Measurements from ENCODE around the gene LGI1. TPM values are rescaled to one million over a fixed set of nuclear protein-coding genes. Genes with fewer than 3 reads are reported as not detected.

LGI1 gene
- polyA plus RNA-seq, 1 donor from 2014 or later: not detected

DNA sequence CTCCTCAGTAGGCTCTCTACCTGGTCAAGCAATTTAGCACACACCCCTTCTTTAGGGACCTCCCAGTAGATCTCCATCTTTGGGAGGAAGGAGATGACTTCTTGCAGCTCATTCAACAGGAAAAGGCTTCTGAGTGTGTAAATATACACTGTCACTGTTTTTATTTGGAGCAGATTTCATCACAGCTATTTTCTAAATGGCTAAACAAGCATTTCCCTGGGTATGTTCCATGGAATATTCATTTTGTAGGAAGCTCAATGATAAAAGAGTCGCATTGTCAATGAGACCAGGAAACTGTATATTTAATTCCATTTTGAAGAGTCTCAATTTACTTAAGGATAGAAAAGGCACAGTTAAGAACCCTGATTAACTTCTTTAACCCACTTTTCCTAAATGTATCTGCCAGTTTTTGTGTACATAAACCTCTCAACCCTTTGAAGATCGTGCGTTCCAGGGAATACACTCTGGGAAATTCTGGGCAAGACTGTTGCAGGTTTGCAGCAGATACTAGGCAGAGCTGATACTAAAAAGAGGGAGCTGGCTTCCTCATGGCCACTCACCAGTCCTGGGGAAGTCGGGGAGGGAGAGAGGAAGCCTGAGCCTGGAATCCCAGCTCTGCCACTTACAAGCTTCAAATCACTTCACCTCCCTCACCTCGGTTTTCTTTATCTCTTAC lies 10.1 kb downstream of the LGI1 start:
- no peaks in the 10 kb centered on the region for H3K27me3 Mint-ChIP-seq
- no peaks in the 10 kb centered on the region for H3K36me3 Mint-ChIP-seq
- H3K9me3 Mint-ChIP-seq: no peaks in the 10 kb centered on the region
- H3K27ac Mint-ChIP-seq: no peak overlapping the region
- H3K4me1 Mint-ChIP-seq: peaks cover 0 to 3% (median 1%) of the 10 kb centered on the region in 3 donors
- no peak overlapping the region for H3K4me3 Mint-ChIP-seq

- Mint-ChIP-seq H3K4me1 (no peaks in the 10 kb centered on the region), H3K36me3 (no peaks in the 10 kb centered on the region), H3K27me3 (no peaks in the 10 kb centered on the region)
Observed at GRCh38 chr10:93768892-93769291, 11.2 kb downstream of the LGI1 start.

DNA sequence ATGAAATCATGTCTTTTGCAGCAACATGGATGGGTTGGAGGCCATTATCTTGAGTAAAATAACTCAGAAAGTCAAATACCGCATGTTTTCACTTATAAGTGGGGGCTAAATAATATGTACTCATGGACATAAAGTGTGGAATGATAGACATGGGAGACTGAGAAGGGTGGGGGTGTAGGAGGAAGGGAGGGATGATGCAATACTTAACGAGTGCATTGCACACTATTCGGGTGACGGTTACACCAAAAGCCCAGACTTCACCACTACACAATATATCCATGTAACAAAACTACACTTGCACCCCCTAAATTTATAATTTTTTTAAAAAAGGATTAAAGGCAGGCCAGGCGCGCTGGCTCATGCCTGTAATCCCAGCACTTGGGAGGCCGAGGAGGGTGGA lies 13.6 kb downstream of the LGI1 start:
- no peaks in the 10 kb centered on the region for H3K9me3 Mint-ChIP-seq
- H3K27ac Mint-ChIP-seq: no peak overlapping the region
- peaks cover 5% of the 10 kb centered on the region for H3K27me3 Mint-ChIP-seq
- H3K4me3 Mint-ChIP-seq: no peak overlapping the region
- peaks cover 0 to 1% (median 0%) of the 10 kb centered on the region in 3 donors for H3K4me1 Mint-ChIP-seq
- no peaks in the 10 kb centered on the region for H3K36me3 Mint-ChIP-seq

More at GRCh38 chr10:93768892-93769291, 11.2 kb downstream of the LGI1 start:
- no peak overlapping the region for H3K4me3 Mint-ChIP-seq
- H3K9me3 Mint-ChIP-seq: no peaks in the 10 kb centered on the region
- no peak overlapping the region for H3K27ac Mint-ChIP-seq

DNA sequence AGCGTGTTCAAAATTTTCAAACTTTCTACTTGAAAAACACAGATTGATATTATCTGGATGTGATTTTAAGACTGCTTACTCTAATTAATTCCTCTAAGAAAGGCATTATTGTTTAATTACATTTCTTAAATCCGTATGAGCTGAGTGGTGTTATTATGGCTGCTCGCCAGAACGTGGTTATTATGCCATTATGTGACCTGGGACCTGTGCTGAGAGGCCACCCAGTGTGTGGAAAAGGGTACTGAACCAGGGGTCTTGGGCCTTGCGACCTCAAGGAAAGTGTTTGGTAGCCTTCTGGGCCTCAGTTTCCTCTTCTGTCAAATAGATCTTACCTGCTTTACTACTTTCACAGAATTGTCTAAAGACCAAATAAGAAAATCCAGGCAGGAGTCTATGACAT lies 15.4 kb downstream of the LGI1 start:
- Mint-ChIP-seq H3K4me3 (no peak overlapping the region), H3K36me3 (no peaks in the 10 kb centered on the region), H3K4me1 (peaks cover 0 to 1% (median 0%) of the 10 kb centered on the region in 3 donors), H3K9me3 (no peaks in the 10 kb centered on the region), H3K27ac (no peak overlapping the region), H3K27me3 (peaks cover 5% of the 10 kb centered on the region)

DNA sequence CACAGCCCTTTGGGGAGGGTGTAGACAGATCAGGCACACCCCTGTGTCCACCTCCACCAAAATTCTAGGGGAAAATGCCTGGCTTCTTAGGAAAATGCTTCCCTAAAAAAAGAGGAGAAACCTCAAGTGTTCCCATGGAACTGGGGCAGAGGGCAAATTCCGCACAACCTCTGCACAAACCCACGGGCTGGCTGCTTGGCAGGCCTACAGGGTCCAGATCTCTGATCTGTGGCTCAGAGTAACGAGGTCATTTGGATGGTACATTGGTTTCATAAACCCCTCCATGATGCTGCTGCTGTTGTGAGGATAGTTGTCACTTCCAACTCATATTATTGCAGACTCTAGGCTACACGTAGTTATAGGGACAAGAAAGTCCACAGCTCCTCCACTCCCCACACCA lies 16.0 kb downstream of the LGI1 start:
- Mint-ChIP-seq H3K4me1 (peaks cover 0 to 1% (median 0%) of the 10 kb centered on the region in 3 donors), H3K4me3 (no peak overlapping the region), H3K9me3 (no peaks in the 10 kb centered on the region), H3K27me3 (peaks cover 5% of the 10 kb centered on the region), H3K27ac (no peak overlapping the region), H3K36me3 (no peaks in the 10 kb centered on the region)

DNA sequence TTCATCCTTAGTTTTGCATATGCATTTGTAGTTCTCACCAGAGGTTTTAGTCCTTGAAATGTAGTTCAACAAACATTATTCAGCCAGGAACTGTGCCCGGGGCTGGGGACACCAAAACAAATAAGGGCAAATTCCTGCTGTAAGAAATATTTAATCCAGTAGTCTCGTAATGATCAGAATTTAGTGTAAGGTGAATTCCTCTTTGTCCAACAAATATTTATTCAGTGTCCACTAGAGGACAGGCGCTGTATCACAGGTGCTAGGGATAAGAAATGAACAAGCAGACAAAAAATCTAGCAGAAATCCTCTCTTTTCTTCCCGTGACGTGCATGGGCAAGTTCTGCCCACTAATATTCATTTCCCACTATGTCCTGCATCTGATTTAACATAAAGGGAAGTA lies 17.6 kb downstream of the LGI1 start:
- Mint-ChIP-seq H3K9me3 (no peaks in the 10 kb centered on the region), H3K27ac (no peak overlapping the region), H3K36me3 (peaks cover 3% of the 10 kb centered on the region), H3K27me3 (peaks cover 5% of the 10 kb centered on the region), H3K4me3 (no peak overlapping the region), H3K4me1 (peaks cover 0 to 1% (median 0%) of the 10 kb centered on the region in 3 donors)

DNA sequence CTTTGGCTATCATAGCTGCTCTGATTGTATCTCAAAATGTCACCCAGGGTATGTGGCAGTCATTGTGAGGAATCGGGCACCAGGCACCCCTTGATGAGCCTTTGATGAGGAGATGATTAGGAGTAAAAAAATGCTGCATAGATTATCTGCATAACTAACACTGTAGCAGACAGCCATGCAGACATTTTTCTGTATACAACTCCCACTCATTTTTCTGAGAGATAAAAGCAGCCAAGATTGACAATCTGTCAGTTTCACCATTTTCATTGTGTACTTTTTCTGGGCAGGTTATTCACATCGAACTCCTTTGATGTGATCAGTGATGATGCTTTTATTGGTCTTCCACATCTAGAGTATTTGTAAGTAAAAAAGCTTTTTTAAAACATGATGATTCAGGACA lies 19.4 kb downstream of the LGI1 start:
- H3K9me3 Mint-ChIP-seq: no peaks in the 10 kb centered on the region
- H3K27ac Mint-ChIP-seq: no peak overlapping the region
- H3K27me3 Mint-ChIP-seq: peaks cover 5% of the 10 kb centered on the region
- peaks cover 3% of the 10 kb centered on the region for H3K36me3 Mint-ChIP-seq
- peaks cover 0 to 1% (median 0%) of the 10 kb centered on the region in 3 donors for H3K4me1 Mint-ChIP-seq
- no peak overlapping the region for H3K4me3 Mint-ChIP-seq

DNA sequence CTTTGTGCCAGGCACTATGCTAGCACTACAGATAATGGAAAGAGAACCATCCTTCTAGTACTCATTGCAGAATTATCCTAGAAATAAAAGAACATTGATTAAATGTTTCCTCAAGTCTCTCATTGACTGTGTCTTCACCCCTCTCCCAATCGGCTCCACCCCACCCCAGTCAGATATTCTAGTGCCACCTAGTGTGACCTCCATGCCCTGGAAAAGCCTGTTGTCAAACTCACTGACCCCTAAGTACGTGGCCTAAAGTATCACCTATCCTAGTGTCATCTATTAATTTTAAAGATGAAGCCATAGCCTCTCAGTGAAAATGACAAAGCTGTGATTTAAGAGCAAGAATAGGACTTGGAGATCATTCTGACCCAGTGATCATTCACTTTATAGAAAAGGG lies 26.3 kb downstream of the LGI1 start:
- H3K4me1 Mint-ChIP-seq: no peaks in the 10 kb centered on the region
- no peaks in the 10 kb centered on the region for H3K9me3 Mint-ChIP-seq
- H3K27me3 Mint-ChIP-seq: peaks cover 8% of the 10 kb centered on the region
- H3K36me3 Mint-ChIP-seq: peaks cover under 1% of the 10 kb centered on the region
- H3K4me3 Mint-ChIP-seq: no peak overlapping the region
- no peak overlapping the region for H3K27ac Mint-ChIP-seq

DNA sequence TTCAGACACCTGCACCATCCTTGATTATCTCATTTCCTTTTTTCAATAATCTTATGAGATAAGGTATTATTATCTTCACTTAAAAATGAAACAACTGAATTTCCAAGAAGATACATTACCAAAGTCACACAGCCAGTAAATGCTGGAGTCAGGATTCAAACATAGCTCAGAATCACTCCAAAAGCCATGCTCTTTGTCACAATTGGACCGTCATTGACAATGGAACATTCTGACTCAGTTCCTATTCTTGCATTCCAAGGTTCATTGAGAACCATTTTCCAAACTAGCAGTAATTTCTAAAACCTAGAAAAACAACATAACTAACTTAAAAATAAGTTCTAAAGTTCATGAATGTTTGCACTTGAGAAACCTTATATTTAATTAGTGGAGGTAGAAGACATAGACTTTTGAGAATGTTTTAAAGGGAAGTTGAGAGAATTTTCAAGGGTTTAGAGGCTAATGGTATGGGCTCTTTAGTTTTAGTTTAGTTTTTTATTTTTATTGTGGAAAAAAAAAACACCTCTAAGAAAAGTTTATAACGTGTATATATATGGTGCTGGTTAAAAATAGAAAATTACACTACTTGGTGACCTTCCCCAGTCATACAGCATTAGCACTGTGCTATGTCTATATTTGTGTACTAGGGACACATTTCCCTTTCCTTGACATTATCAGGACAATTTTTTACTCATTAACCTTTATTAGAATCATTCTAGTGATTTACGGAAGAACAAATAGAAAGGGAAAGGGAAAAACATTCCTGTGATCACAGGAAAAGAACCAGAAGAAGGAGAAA lies 30.9 kb downstream of the LGI1 start:
- Mint-ChIP-seq H3K9me3 (no peaks in the 10 kb centered on the region), H3K4me3 (no peak overlapping the region), H3K27ac (no peak overlapping the region), H3K36me3 (no peaks in the 10 kb centered on the region), H3K4me1 (no peaks in the 10 kb centered on the region), H3K27me3 (peaks cover 16% of the 10 kb centered on the region)

GRCh38 chr10:93790439-93790838 lies 32.7 kb downstream of the LGI1 start:
- Mint-ChIP-seq H3K27me3 (peaks cover 16% of the 10 kb centered on the region), H3K9me3 (peaks cover 0 to 3% (median 2%) of the 10 kb centered on the region in 3 donors), H3K36me3 (no peaks in the 10 kb centered on the region), H3K27ac (no peak overlapping the region), H3K4me1 (no peaks in the 10 kb centered on the region), H3K4me3 (no peak overlapping the region)

GRCh38 chr10:93796167-93796566 lies 38.4 kb downstream of the LGI1 start:
- Mint-ChIP-seq H3K27ac (no peak overlapping the region), H3K36me3 (no peaks in the 10 kb centered on the region), H3K4me3 (no peak overlapping the region), H3K4me1 (no peaks in the 10 kb centered on the region), H3K27me3 (peaks cover 2% of the 10 kb centered on the region), H3K9me3 (peaks cover 0 to 4% (median 4%) of the 10 kb centered on the region in 3 donors)

- peaks cover 0 to 8% (median 4%) of the 10 kb centered on the region in 3 donors for H3K9me3 Mint-ChIP-seq
- H3K27ac Mint-ChIP-seq: no peak overlapping the region
- no peak overlapping the region for H3K4me3 Mint-ChIP-seq
- H3K4me1 Mint-ChIP-seq: no peaks in the 10 kb centered on the region
- no peaks in the 10 kb centered on the region for H3K27me3 Mint-ChIP-seq
- H3K36me3 Mint-ChIP-seq: peaks cover 1% of the 10 kb centered on the region
Observed at GRCh38 chr10:93797825-93798224, 40.1 kb downstream of the LGI1 start.

DNA sequence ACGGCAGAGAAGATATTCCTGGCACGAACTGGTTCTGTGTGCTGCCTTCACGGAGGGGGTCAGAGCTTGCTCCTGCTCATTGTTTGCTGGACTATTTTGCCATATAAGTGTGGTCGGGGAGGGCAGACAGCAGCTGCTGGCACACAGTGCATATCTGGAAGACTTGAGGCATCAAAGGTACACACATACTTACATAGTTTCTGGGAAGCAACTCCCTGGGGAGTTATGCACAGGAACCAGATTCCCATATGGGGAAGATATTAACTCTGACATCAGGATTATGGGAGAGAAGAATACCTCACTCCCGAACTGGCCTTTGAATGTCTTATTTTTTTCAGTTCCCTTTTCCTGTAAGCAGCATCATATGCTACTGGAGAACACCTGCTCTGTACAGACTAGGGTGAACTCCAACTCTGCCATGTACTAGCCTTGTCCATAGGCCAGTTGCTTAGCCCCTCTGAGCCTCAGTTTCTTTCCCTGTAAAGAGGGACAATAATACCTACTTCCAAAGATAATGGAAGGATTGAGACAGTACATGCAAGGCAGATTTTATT lies 41.5 kb downstream of the LGI1 start:
- peaks cover 0 to 8% (median 4%) of the 10 kb centered on the region in 3 donors for H3K9me3 Mint-ChIP-seq
- no peak overlapping the region for H3K27ac Mint-ChIP-seq

DNA sequence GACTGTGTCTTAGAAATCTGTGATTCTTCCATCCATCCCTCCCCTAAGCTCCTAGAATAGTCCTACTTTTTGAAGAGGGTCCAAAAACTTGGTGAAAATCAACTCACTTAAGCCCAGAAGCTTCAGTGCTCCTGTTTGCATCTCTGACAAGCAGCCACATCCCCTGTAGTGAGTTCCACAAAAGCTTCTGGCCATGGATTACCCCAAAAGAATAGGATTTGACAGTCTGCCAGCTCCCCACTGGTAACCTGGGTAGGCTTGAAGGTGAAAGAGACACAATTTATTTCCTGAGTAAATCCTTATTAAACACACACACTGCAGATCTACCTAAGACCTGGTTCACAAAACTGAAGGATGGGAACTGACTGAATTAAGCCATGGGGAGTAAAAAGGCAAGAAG lies 46.5 kb downstream of the LGI1 start:
- Mint-ChIP-seq H3K36me3 (peaks cover 4% of the 10 kb centered on the region), H3K4me1 (no peaks in the 10 kb centered on the region), H3K9me3 (peaks cover 0 to 4% (median 0%) of the 10 kb centered on the region in 3 donors), H3K4me3 (no peak overlapping the region), H3K27me3 (peaks cover 8% of the 10 kb centered on the region), H3K27ac (no peak overlapping the region)

More for the DNA sequence above, 41.5 kb downstream of the LGI1 start:
- Mint-ChIP-seq H3K27me3 (peaks cover under 1% of the 10 kb centered on the region), H3K4me1 (no peaks in the 10 kb centered on the region), H3K36me3 (peaks cover 4% of the 10 kb centered on the region), H3K4me3 (no peak overlapping the region)

- Mint-ChIP-seq H3K4me1 (no peaks in the 10 kb centered on the region), H3K27ac (no peak overlapping the region), H3K27me3 (peaks cover 8% of the 10 kb centered on the region), H3K36me3 (peaks cover 3% of the 10 kb centered on the region), H3K4me3 (peak overlapping the region in 1 of 4 donors; percentile 23), H3K9me3 (peaks cover 0 to 4% (median 0%) of the 10 kb centered on the region in 3 donors)
Observed at GRCh38 chr10:93806903-93807302, 49.2 kb downstream of the LGI1 start.
